GM12892 (cell line): ENCODE results near the gene METTL22.

Experiments used
- POLR2A ChIP-seq: IDR thresholded peaks from 2 replicates; pipeline ENCODE4 v1.6.1; 2011; ENCODE audit warnings: low read depth, low read length, control low read depth
- POLR2AphosphoS5 ChIP-seq: IDR thresholded peaks from 2 replicates; pipeline ENCODE4 v1.6.1; 2011; ENCODE audit warnings: low read depth, low read length, control low read depth
- TAF1 ChIP-seq: IDR thresholded peaks from 2 replicates; pipeline ENCODE4 v1.6.1; 2011; ENCODE audit warnings: low read depth, mild to moderate bottlenecking, control low read depth, low read length, borderline replicate concordance

GRCh38 chr16:8663192-8664089, 41.9 kb downstream of the METTL22 start:
- no peak for TF ChIP-seq POLR2A
- no peak for TF ChIP-seq POLR2AphosphoS5
- no peak for TF ChIP-seq TAF1
